ENCODE data around the gene PCSK9. TPM values are rescaled to one million over a fixed set of nuclear protein-coding genes. Genes with fewer than 3 reads are reported as not detected.

Gene PCSK9
- total RNA-seq, 4 donors from 2014 or later: not detected

DNA sequence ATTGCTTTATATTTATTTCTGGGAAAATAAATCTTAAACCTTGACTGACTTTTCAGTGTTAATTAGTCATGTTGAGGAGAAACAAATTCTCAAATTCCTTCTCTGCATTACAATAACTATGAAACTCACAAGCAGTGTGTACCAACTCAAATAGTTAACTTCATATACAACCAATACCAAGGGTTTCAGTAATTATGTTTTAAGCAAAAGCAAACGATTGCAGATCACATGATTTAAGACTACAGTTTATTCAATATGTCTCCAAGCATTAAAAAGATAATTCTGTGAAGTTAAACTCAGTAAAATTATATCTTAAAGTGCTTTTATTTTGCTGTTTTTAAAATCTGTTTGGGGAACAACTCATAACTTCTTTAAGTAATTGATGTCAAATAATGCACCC, 28.6 kb downstream of the PCSK9 start:
- intact Hi-C loops (cut with DNase I): no loop called here
- Histone ChIP-seq H3K36me3 (peaks cover 33 to 43% of the 10 kb centered on the region in 2 donors), H3K27ac (no peak overlapping the region), H3K27me3 (no peaks in the 10 kb centered on the region), H3K4me3 (replicated peaks in 1 of 3) (no peak overlapping the region), H3K9me3 (no peaks in the 10 kb centered on the region), H3K4me1 (peaks cover 3 to 16% of the 10 kb centered on the region in 2 donors)
- no peak for DNase-seq
- TF ChIP-seq, protein P1, sequence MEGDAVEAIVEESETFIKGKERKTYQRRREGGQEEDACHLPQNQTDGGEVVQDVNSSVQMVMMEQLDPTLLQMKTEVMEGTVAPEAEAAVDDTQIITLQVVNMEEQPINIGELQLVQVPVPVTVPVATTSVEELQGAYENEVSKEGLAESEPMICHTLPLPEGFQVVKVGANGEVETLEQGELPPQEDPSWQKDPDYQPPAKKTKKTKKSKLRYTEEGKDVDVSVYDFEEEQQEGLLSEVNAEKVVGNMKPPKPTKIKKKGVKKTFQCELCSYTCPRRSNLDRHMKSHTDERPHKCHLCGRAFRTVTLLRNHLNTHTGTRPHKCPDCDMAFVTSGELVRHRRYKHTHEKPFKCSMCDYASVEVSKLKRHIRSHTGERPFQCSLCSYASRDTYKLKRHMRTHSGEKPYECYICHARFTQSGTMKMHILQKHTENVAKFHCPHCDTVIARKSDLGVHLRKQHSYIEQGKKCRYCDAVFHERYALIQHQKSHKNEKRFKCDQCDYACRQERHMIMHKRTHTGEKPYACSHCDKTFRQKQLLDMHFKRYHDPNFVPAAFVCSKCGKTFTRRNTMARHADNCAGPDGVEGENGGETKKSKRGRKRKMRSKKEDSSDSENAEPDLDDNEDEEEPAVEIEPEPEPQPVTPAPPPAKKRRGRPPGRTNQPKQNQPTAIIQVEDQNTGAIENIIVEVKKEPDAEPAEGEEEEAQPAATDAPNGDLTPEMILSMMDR (IDR thresholded peaks at IDR 0.05): no peak
- no peak for TF ChIP-seq POLR2A (IDR thresholded peaks at IDR 0.05)
- 74 to 79% methylated on average over 1 of the region's 1 CpG for WGBS, 2 donors

GRCh38 chr1:55068638-55069037, 29.3 kb downstream of the PCSK9 start:
- Histone ChIP-seq H3K27me3 (no peaks in the 10 kb centered on the region), H3K9me3 (no peaks in the 10 kb centered on the region), H3K4me1 (peaks cover 3 to 16% of the 10 kb centered on the region in 2 donors), H3K4me3 (replicated peaks in 1 of 3) (no peak overlapping the region), H3K27ac (no peak overlapping the region), H3K36me3 (peaks cover 40 to 50% of the 10 kb centered on the region in 2 donors)
- DNase-seq: no peak
- intact Hi-C loops (cut with DNase I): no loop called here
- 97% methylated on average over 9 of the region's 9 CpGs for WGBS, 2 donors
- TF ChIP-seq, protein P1 (IDR thresholded peaks at IDR 0.05): no peak
- no peak for TF ChIP-seq POLR2A (IDR thresholded peaks at IDR 0.05)

DNA sequence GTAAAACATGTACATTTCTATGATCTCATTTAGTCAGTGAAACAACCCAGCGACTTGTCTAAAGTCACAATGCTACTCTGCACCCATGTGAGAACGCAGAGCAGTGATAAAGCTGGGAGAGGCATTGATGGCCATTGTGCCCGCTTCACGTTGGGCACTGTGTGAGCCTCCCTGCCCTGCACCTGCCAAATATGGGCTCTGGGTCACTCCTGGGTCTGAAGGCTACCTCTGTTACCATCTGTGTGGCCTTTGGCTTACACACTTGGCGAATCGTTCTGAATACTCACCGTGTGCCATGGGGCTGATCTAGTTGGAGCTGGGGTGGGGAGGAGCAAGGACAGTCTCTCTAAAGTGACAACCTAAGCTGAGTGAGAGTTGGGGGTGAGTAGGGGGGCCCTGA, 29.9 kb downstream of the PCSK9 start:
- Histone ChIP-seq H3K27me3 (no peaks in the 10 kb centered on the region), H3K9me3 (no peaks in the 10 kb centered on the region), H3K36me3 (peaks cover 44 to 55% of the 10 kb centered on the region in 2 donors), H3K4me1 (peaks cover 2 to 13% of the 10 kb centered on the region in 2 donors), H3K4me3 (replicated peaks in 1 of 3) (no peak overlapping the region), H3K27ac (no peak overlapping the region)
- intact Hi-C loops (cut with DNase I): no loop called here
- TF ChIP-seq, protein P1 (IDR thresholded peaks at IDR 0.05): no peak
- no peak for TF ChIP-seq POLR2A (IDR thresholded peaks at IDR 0.05)
- DNase-seq: no peak
- 96 to 97% methylated on average over 7 of the region's 7 CpGs for WGBS, 2 donors

DNA sequence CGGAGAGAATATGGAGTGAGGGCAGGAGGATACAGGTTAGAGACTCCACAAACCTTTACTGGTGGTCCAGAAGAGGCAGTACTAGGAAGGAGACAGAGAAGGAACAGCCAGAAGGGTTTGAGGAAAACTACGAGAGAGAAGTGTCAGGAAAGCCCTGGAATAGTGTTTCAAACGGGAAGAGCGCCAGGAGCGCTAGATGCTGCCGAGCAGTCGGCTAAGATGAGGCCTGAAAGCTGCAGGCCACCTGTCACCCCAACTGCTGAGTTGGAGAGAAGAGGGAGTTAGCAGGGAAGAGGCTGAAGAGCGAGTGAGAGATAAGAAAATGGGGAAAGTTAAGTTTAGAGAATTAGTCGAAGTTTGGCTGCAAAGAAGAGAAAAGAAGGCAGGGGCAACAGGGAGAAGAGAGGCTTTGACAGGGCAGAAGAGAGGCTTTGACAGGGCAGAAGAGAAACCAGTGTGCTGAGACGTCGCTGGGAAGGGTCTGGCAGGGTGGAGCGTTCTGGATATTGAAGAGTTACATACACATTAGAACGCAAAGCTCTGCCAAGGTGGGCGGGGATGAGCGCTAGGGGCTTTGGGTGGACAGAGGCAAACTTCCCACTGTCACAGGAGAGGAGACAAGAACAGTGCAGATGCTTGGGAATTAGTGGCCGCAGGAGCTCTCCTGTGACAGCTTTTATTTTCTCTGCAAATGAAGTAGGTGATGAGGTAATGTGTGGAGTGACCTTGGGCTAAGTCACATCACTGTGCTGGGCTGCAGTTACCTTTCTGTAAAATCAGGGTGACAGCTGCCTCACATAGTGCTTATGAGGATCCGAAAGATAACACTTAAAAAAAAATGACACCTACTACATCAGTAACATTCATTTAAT, 31.2 kb downstream of the PCSK9 start:
- TF ChIP-seq POLR2A (IDR thresholded peaks at IDR 0.05): no peak
- TF ChIP-seq, protein P1 (IDR thresholded peaks at IDR 0.05): no peak
- Histone ChIP-seq H3K36me3 (peaks cover 53 to 65% of the 10 kb centered on the region in 2 donors), H3K4me3 (replicated peaks in 1 of 3) (no peak overlapping the region), H3K27ac (no peak overlapping the region), H3K27me3 (no peaks in the 10 kb centered on the region), H3K4me1 (peaks cover 0 to 5% of the 10 kb centered on the region in 2 donors), H3K9me3 (no peaks in the 10 kb centered on the region)
- no peak for DNase-seq
- WGBS, 2 donors: 88 to 89% methylated on average over 17 of the region's 17 CpGs
- intact Hi-C loops (cut with DNase I): no loop called here

DNA sequence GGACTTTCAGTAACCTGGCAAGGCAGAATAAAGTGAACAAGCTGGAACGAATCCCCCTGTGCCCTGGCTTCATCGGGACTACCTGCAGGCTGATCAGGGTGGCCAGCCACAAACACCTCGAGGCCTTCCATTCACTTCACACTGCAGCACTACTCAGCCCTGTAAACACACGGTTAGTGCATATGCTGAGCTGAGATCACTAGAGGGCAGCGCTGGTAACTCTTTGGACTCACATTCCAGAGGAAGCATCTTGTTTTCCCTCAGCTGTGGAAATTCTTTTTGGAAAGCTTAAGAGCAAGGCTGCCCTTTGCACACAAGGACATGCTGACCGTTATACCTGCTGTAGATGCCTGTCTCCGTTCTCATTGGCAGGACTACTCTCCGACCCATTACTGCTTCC, 32.1 kb downstream of the PCSK9 start:
- H3K27me3 ChIP-seq: no peaks in the 10 kb centered on the region
- no peak overlapping the region for H3K4me3 ChIP-seq (replicated peaks in 1 of 3)
- intact Hi-C loops (cut with DNase I): no loop called here
- peaks cover 0 to 5% of the 10 kb centered on the region in 2 donors for H3K4me1 ChIP-seq
- no peak overlapping the region for H3K27ac ChIP-seq
- WGBS, 2 donors: 54 to 63% methylated on average over 8 of the region's 8 CpGs
- peaks cover 51 to 74% of the 10 kb centered on the region in 2 donors for H3K36me3 ChIP-seq
- no peak for DNase-seq
- H3K9me3 ChIP-seq: no peaks in the 10 kb centered on the region
- TF ChIP-seq, protein P1 (IDR thresholded peaks at IDR 0.05): no peak
- TF ChIP-seq POLR2A (IDR thresholded peaks at IDR 0.05): no peak

Measured in thyroid gland (tissue), 4 donors.